Measurements from ENCODE around the gene CGNL1. TPM values are rescaled to one million over a fixed set of nuclear protein-coding genes. Genes with fewer than 3 reads are reported as not detected.

The CGNL1 gene
- total RNA-seq, 1 donor from 2014 or later: 11.0 TPM

GRCh38 chr15:57330619-57331340, 45.5 kb upstream of the CGNL1 start:
- H3K79me2 ChIP-seq (ENCODE audit: insufficient read depth, low read length): no peaks in the 10 kb centered on the region
- no peak overlapping the region for H3K27ac ChIP-seq (ENCODE audit: low read depth, low read length)
- H3K4me1 ChIP-seq (ENCODE audit: insufficient read depth, low read length): peaks cover 41% of the 10 kb centered on the region
- H3K36me3 Mint-ChIP-seq (ENCODE audit: low read depth, unreplicated experiment): no peaks in the 10 kb centered on the region
- no peaks in the 10 kb centered on the region for H3K9me3 ChIP-seq (ENCODE audit: insufficient read depth, low read depth, low read length)
- H3K9ac ChIP-seq (ENCODE audit: low read length): no peak overlapping the region
- H3K4me3 ChIP-seq (ENCODE audit: insufficient read depth, low read depth, low read length): no peak overlapping the region
- H3K4me3 Mint-ChIP-seq (ENCODE audit: unreplicated experiment): no peak overlapping the region
- peaks cover 23% of the 10 kb centered on the region for H3K4me1 Mint-ChIP-seq (ENCODE audit: low read depth, unreplicated experiment)
- DNase-seq (ENCODE audit: low read depth): peak; percentile 83
- FAIRE-seq: no peak
- H3K36me3 ChIP-seq (ENCODE audit: insufficient read depth, low read length): no peaks in the 10 kb centered on the region
- no peak for TF ChIP-seq EZH2 (IDR thresholded peaks at IDR 0.05; ENCODE audit: insufficient read depth, low read length)
- TF ChIP-seq, protein P1, sequence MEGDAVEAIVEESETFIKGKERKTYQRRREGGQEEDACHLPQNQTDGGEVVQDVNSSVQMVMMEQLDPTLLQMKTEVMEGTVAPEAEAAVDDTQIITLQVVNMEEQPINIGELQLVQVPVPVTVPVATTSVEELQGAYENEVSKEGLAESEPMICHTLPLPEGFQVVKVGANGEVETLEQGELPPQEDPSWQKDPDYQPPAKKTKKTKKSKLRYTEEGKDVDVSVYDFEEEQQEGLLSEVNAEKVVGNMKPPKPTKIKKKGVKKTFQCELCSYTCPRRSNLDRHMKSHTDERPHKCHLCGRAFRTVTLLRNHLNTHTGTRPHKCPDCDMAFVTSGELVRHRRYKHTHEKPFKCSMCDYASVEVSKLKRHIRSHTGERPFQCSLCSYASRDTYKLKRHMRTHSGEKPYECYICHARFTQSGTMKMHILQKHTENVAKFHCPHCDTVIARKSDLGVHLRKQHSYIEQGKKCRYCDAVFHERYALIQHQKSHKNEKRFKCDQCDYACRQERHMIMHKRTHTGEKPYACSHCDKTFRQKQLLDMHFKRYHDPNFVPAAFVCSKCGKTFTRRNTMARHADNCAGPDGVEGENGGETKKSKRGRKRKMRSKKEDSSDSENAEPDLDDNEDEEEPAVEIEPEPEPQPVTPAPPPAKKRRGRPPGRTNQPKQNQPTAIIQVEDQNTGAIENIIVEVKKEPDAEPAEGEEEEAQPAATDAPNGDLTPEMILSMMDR (IDR thresholded peaks at IDR 0.05; ENCODE audit: insufficient read depth, low read depth, low read length): no peak
- H3K27me3 ChIP-seq (ENCODE audit: insufficient read depth, low read length): peaks cover 3% of the 10 kb centered on the region
- no peak overlapping the region for H2AFZ ChIP-seq (ENCODE audit: low read depth, low read length)
- no peaks in the 10 kb centered on the region for H3K27me3 Mint-ChIP-seq (ENCODE audit: low read depth, unreplicated experiment)
- no peak overlapping the region for H3K27ac Mint-ChIP-seq (ENCODE audit: unreplicated experiment)
- no peaks in the 10 kb centered on the region for H3K9me3 Mint-ChIP-seq (ENCODE audit: unreplicated experiment)
- H3K4me2 ChIP-seq (ENCODE audit: low read length): no peak overlapping the region
- no peaks in the 10 kb centered on the region for H4K20me1 ChIP-seq (ENCODE audit: insufficient read depth, low read length)

- Mint-ChIP-seq H3K27me3 (ENCODE audit: low read depth, unreplicated experiment) (no peaks in the 10 kb centered on the region), H3K9me3 (ENCODE audit: unreplicated experiment) (no peaks in the 10 kb centered on the region), H3K4me1 (ENCODE audit: low read depth, unreplicated experiment) (peaks cover 23% of the 10 kb centered on the region), H3K27ac (ENCODE audit: unreplicated experiment) (no peak overlapping the region), H3K4me3 (ENCODE audit: unreplicated experiment) (no peak overlapping the region), H3K36me3 (ENCODE audit: low read depth, unreplicated experiment) (no peaks in the 10 kb centered on the region)
- Histone ChIP-seq H4K20me1 (ENCODE audit: insufficient read depth, low read length) (no peaks in the 10 kb centered on the region), H3K27ac (ENCODE audit: low read depth, low read length) (no peak overlapping the region), H3K9ac (ENCODE audit: low read length) (no peak overlapping the region), H3K4me3 (ENCODE audit: insufficient read depth, low read depth, low read length) (no peak overlapping the region), H3K9me3 (ENCODE audit: insufficient read depth, low read depth, low read length) (no peaks in the 10 kb centered on the region), H3K79me2 (ENCODE audit: insufficient read depth, low read length) (no peaks in the 10 kb centered on the region), H2AFZ (ENCODE audit: low read depth, low read length) (no peak overlapping the region), H3K27me3 (ENCODE audit: insufficient read depth, low read length) (peaks cover 3% of the 10 kb centered on the region), H3K4me2 (ENCODE audit: low read length) (no peak overlapping the region), H3K36me3 (ENCODE audit: insufficient read depth, low read length) (no peaks in the 10 kb centered on the region), H3K4me1 (ENCODE audit: insufficient read depth, low read length) (peaks cover 37% of the 10 kb centered on the region)
- TF ChIP-seq, protein P1 (IDR thresholded peaks at IDR 0.05; ENCODE audit: insufficient read depth, low read depth, low read length): no peak
- no peak for TF ChIP-seq EZH2 (IDR thresholded peaks at IDR 0.05; ENCODE audit: insufficient read depth, low read length)
- FAIRE-seq (no peak), DNase-seq (ENCODE audit: low read depth) (no peak)
Observed at GRCh38 chr15:57332326-57332725, 44.0 kb upstream of the CGNL1 start.

- no peaks in the 10 kb centered on the region for H3K79me2 ChIP-seq (ENCODE audit: insufficient read depth, low read length)
- TF ChIP-seq, protein P1 (IDR thresholded peaks at IDR 0.05; ENCODE audit: insufficient read depth, low read depth, low read length): no peak
- TF ChIP-seq EZH2 (IDR thresholded peaks at IDR 0.05; ENCODE audit: insufficient read depth, low read length): no peak
- no peak overlapping the region for H3K4me3 Mint-ChIP-seq (ENCODE audit: unreplicated experiment)
- H3K27ac Mint-ChIP-seq (ENCODE audit: unreplicated experiment): peak overlapping the region; percentile 69
- no peaks in the 10 kb centered on the region for H4K20me1 ChIP-seq (ENCODE audit: insufficient read depth, low read length)
- H3K4me1 Mint-ChIP-seq (ENCODE audit: low read depth, unreplicated experiment): peaks cover 22% of the 10 kb centered on the region
- H3K36me3 ChIP-seq (ENCODE audit: insufficient read depth, low read length): no peaks in the 10 kb centered on the region
- H3K9ac ChIP-seq (ENCODE audit: low read length): no peak overlapping the region
- peaks cover 3% of the 10 kb centered on the region for H3K27me3 ChIP-seq (ENCODE audit: insufficient read depth, low read length)
- peaks cover 31% of the 10 kb centered on the region for H3K4me1 ChIP-seq (ENCODE audit: insufficient read depth, low read length)
- H3K27ac ChIP-seq (ENCODE audit: low read depth, low read length): no peak overlapping the region
- no peaks in the 10 kb centered on the region for H3K9me3 Mint-ChIP-seq (ENCODE audit: unreplicated experiment)
- no peaks in the 10 kb centered on the region for H3K27me3 Mint-ChIP-seq (ENCODE audit: low read depth, unreplicated experiment)
- no peaks in the 10 kb centered on the region for H3K36me3 Mint-ChIP-seq (ENCODE audit: low read depth, unreplicated experiment)
- FAIRE-seq: no peak
- no peaks in the 10 kb centered on the region for H3K9me3 ChIP-seq (ENCODE audit: insufficient read depth, low read depth, low read length)
- H3K4me3 ChIP-seq (ENCODE audit: insufficient read depth, low read depth, low read length): no peak overlapping the region
- H2AFZ ChIP-seq (ENCODE audit: low read depth, low read length): no peak overlapping the region
- no peak overlapping the region for H3K4me2 ChIP-seq (ENCODE audit: low read length)
- peak; percentile 79 for DNase-seq (ENCODE audit: low read depth)
Observed at GRCh38 chr15:57333487-57333886, 42.8 kb upstream of the CGNL1 start.

Measured in astrocyte (in vitro differentiated cells and primary cell).